Gastrocnemius medialis (tissue), 4 donors: Measurements from ENCODE around the gene INF2.

ENCODE experiments used
- CTCF ChIP-seq, 5 experiments: fragments of 450-650 bp in 3 of 5; fragments of 200-600 bp in 2 of 5; sonication (generic) in 2 of 5; IDR thresholded peaks in 4 of 5; conservative IDR thresholded peaks in 1 of 5; 1 replicate in 4 of 5; 2 replicates in 1 of 5; pipeline ENCODE4 v1.5.1; 2016 to 2019; ENCODE audit warnings: antibody characterized with exemption in 5 of 5, mild to moderate bottlenecking in 3 of 5, moderate library complexity in 3 of 5
- POLR2A ChIP-seq, 2 donors: fragments of 450-650 bp; IDR thresholded peaks; one replicate each; pipeline ENCODE4 v1.6.1; 2017; ENCODE audit warnings: antibody characterized with exemption in 2 of 2, mild to moderate bottlenecking in 2 of 2, moderate library complexity in 2 of 2

GRCh38 chr14:104746071-104746545 is 56.7 kb downstream of the INF2 start:
- TF ChIP-seq POLR2A (IDR thresholded peaks at IDR 0.05) (no peak), CTCF (IDR thresholded peaks at IDR 0.05 in 4 of 5, conservative IDR thresholded peaks at IDR 0.05 in 1 of 5) (no peak)
